ENCODE measurements around the gene KHDC1L.

DNA sequence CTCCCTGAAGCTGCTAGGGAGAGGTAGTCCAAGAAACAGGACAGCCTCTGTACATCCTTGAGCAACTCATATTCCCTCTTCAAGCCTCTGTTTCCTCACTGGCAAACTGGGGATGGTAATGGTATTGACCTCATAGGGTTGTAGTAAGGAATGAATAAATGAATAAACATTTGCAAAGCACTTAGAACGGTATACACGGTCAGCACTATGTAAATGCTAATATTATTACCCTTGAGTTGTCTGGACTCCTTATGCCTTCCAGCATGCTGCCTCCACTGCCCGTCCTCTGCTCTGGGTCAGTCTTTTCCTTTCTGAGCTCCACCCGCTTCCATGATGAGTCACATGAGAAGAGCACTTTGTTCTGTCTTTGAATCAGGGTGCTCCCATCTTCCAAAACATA is 50.6 kb downstream of the KHDC1L start:
- TF ChIP-seq, protein P1, sequence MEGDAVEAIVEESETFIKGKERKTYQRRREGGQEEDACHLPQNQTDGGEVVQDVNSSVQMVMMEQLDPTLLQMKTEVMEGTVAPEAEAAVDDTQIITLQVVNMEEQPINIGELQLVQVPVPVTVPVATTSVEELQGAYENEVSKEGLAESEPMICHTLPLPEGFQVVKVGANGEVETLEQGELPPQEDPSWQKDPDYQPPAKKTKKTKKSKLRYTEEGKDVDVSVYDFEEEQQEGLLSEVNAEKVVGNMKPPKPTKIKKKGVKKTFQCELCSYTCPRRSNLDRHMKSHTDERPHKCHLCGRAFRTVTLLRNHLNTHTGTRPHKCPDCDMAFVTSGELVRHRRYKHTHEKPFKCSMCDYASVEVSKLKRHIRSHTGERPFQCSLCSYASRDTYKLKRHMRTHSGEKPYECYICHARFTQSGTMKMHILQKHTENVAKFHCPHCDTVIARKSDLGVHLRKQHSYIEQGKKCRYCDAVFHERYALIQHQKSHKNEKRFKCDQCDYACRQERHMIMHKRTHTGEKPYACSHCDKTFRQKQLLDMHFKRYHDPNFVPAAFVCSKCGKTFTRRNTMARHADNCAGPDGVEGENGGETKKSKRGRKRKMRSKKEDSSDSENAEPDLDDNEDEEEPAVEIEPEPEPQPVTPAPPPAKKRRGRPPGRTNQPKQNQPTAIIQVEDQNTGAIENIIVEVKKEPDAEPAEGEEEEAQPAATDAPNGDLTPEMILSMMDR (IDR thresholded peaks at IDR 0.05; ENCODE audit: low read depth, low read length): no peak
- no peak for TF ChIP-seq EZH2phosphoT487 (IDR thresholded peaks at IDR 0.05; ENCODE audit: low read depth)

All from OCI-LY3 (cell line).